ENCODE data around the gene ADNP.

Gene ADNP

GRCh38 chr20:50874758-50875665 is 56.2 kb downstream of the ADNP start:
- no peak overlapping the region for H3K18ac ChIP-seq (ENCODE audit: low read length)
- no peak overlapping the region for H4K12ac ChIP-seq (ENCODE audit: low read depth, low read length)
- H3K14ac ChIP-seq (ENCODE audit: low read length): no peak overlapping the region
- no peak overlapping the region for H2BK5ac ChIP-seq (ENCODE audit: low read depth, low read length, poor library complexity)
- H2AFZ ChIP-seq (ENCODE audit: insufficient read depth, low read length, poor library complexity): no peak overlapping the region
- H3K36me3 ChIP-seq (ENCODE audit: control insufficient read depth in 1 of 2, insufficient read depth in 2 of 2, low read length in 2 of 2): no peaks in the 10 kb centered on the region
- H3K23ac ChIP-seq (ENCODE audit: low read length): no peak overlapping the region
- no peak overlapping the region for H4K91ac ChIP-seq (ENCODE audit: low read depth, low read length)
- no peaks in the 10 kb centered on the region for H3K27me3 ChIP-seq (ENCODE audit: insufficient read depth, low read length)
- H3K9me3 ChIP-seq (ENCODE audit: insufficient read depth, low read depth, low read length): peaks cover 2% of the 10 kb centered on the region
- no peak overlapping the region for H2BK12ac ChIP-seq (ENCODE audit: low read length)
- H2BK120ac ChIP-seq (ENCODE audit: insufficient read depth, low read length, poor library complexity): no peak overlapping the region
- no peak overlapping the region for H2AK5ac ChIP-seq (ENCODE audit: low read length)
- peaks cover 21 to 32% of the 10 kb centered on the region in 2 experiments for H3K4me1 ChIP-seq (ENCODE audit: control insufficient read depth in 1 of 2, insufficient read depth in 2 of 2, low read length in 2 of 2)
- H3K4me2 ChIP-seq (ENCODE audit: low read length): no peak overlapping the region
- peaks cover 2% of the 10 kb centered on the region for H3K79me2 ChIP-seq (ENCODE audit: control insufficient read depth, insufficient read depth, low read length, poor library complexity)
- peaks cover 16% of the 10 kb centered on the region for H3K79me1 ChIP-seq (ENCODE audit: low read length)
- H3K4me3 ChIP-seq (ENCODE audit: low read depth, low read length): no peak overlapping the region
- no peak overlapping the region for H4K8ac ChIP-seq (ENCODE audit: low read depth, low read length)
- no peak for DNase-seq
- no peak overlapping the region for H3K9ac ChIP-seq (ENCODE audit: low read length)
- no CpG with 5 or more reads among the region's 28 CpGs for WGBS (ENCODE audit: extremely low coverage, insufficient coverage, insufficient read length)
- no peak overlapping the region for H3K4ac ChIP-seq (ENCODE audit: low read depth, low read length)
- no peak overlapping the region for H3K27ac ChIP-seq (ENCODE audit: low read depth, low read length)

- Histone ChIP-seq H3K27ac (ENCODE audit: low read depth, low read length) (no peak overlapping the region), H3K4me1 (ENCODE audit: control insufficient read depth in 1 of 2, insufficient read depth in 2 of 2, low read length in 2 of 2) (peaks cover 22 to 34% of the 10 kb centered on the region in 2 experiments), H4K12ac (ENCODE audit: low read depth, low read length) (no peak overlapping the region), H3K18ac (ENCODE audit: low read length) (no peak overlapping the region), H3K4me2 (ENCODE audit: low read length) (no peak overlapping the region), H2BK5ac (ENCODE audit: low read depth, low read length, poor library complexity) (no peak overlapping the region), H3K14ac (ENCODE audit: low read length) (no peak overlapping the region), H3K9ac (ENCODE audit: low read length) (no peak overlapping the region), H4K8ac (ENCODE audit: low read depth, low read length) (no peak overlapping the region), H2AFZ (ENCODE audit: insufficient read depth, low read length, poor library complexity) (no peak overlapping the region), H3K79me1 (ENCODE audit: low read length) (peaks cover 16% of the 10 kb centered on the region), H3K23ac (ENCODE audit: low read length) (no peak overlapping the region), H3K27me3 (ENCODE audit: insufficient read depth, low read length) (no peaks in the 10 kb centered on the region), H3K4me3 (ENCODE audit: low read depth, low read length) (no peak overlapping the region), H3K79me2 (ENCODE audit: control insufficient read depth, insufficient read depth, low read length, poor library complexity) (peaks cover 4% of the 10 kb centered on the region), H4K91ac (ENCODE audit: low read depth, low read length) (peak overlapping the region; percentile 5), H3K9me3 (ENCODE audit: insufficient read depth, low read depth, low read length) (peaks cover 2% of the 10 kb centered on the region), H2BK12ac (ENCODE audit: low read length) (no peak overlapping the region), H3K4ac (ENCODE audit: low read depth, low read length) (no peak overlapping the region), H2AK5ac (ENCODE audit: low read length) (no peak overlapping the region), H3K36me3 (ENCODE audit: control insufficient read depth in 1 of 2, insufficient read depth in 2 of 2, low read length in 2 of 2) (no peaks in the 10 kb centered on the region), H2BK120ac (ENCODE audit: insufficient read depth, low read length, poor library complexity) (no peak overlapping the region)
- DNase-seq: no peak
- WGBS (ENCODE audit: extremely low coverage, insufficient coverage, insufficient read length): no CpG with 5 or more reads among the region's 10 CpGs
These were observed 57.0 kb downstream of the ADNP start for GRCh38 chr20:50874111-50874757.

DNA sequence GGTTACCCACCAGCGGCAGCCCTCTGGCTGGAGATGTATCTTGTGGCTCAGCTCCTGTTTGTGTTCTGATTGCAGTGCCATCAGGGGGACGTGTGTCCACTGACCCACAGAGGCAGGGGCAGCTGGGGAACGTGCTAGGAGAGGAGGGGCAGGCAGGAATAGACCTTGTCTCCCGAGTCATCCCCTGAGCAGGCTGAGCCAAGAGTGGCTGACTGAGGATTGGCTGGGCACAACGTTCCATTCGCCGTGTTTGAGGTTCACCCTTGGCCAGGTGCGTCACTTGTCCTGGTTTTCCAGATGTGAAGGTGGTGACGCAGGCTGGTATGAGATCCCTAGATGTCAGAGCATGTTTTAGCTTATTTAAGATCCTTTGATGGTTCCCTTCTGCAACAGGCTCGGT is 57.7 kb downstream of the ADNP start:
- Histone ChIP-seq H3K9ac (ENCODE audit: low read length) (no peak overlapping the region), H3K14ac (ENCODE audit: low read length) (no peak overlapping the region), H2BK120ac (ENCODE audit: insufficient read depth, low read length, poor library complexity) (no peak overlapping the region), H3K27me3 (ENCODE audit: insufficient read depth, low read length) (no peaks in the 10 kb centered on the region), H3K36me3 (ENCODE audit: control insufficient read depth in 1 of 2, insufficient read depth in 2 of 2, low read length in 2 of 2) (no peaks in the 10 kb centered on the region), H4K91ac (ENCODE audit: low read depth, low read length) (peak overlapping the region; percentile 5), H2BK5ac (ENCODE audit: low read depth, low read length, poor library complexity) (no peak overlapping the region), H3K23ac (ENCODE audit: low read length) (no peak overlapping the region), H3K79me1 (ENCODE audit: low read length) (peaks cover 16% of the 10 kb centered on the region), H3K4me1 (ENCODE audit: control insufficient read depth in 1 of 2, insufficient read depth in 2 of 2, low read length in 2 of 2) (peaks cover 22 to 35% of the 10 kb centered on the region in 2 experiments), H3K27ac (ENCODE audit: low read depth, low read length) (no peak overlapping the region), H3K4me3 (ENCODE audit: low read depth, low read length) (no peak overlapping the region), H3K9me3 (ENCODE audit: insufficient read depth, low read depth, low read length) (peaks cover 2% of the 10 kb centered on the region), H2AFZ (ENCODE audit: insufficient read depth, low read length, poor library complexity) (no peak overlapping the region), H2AK5ac (ENCODE audit: low read length) (no peak overlapping the region), H3K4me2 (ENCODE audit: low read length) (no peak overlapping the region), H3K79me2 (ENCODE audit: control insufficient read depth, insufficient read depth, low read length, poor library complexity) (peaks cover 4% of the 10 kb centered on the region), H4K12ac (ENCODE audit: low read depth, low read length) (no peak overlapping the region), H4K8ac (ENCODE audit: low read depth, low read length) (no peak overlapping the region), H3K4ac (ENCODE audit: low read depth, low read length) (no peak overlapping the region), H2BK12ac (ENCODE audit: low read length) (peak overlapping the region; percentile 1), H3K18ac (ENCODE audit: low read length) (peak overlapping the region; percentile 6)
- no CpG with 5 or more reads among the region's 10 CpGs for WGBS (ENCODE audit: extremely low coverage, insufficient coverage, insufficient read length)
- no peak for DNase-seq

GRCh38 chr20:50872560-50873425 is 58.4 kb downstream of the ADNP start:
- H3K23ac ChIP-seq (ENCODE audit: low read length): no peak overlapping the region
- no peak overlapping the region for H4K8ac ChIP-seq (ENCODE audit: low read depth, low read length)
- H2BK12ac ChIP-seq (ENCODE audit: low read length): peak overlapping the region; percentile 32
- no peak overlapping the region for H2BK5ac ChIP-seq (ENCODE audit: low read depth, low read length, poor library complexity)
- no peak overlapping the region for H3K9ac ChIP-seq (ENCODE audit: low read length)
- no peak overlapping the region for H3K4me2 ChIP-seq (ENCODE audit: low read length)
- no peak overlapping the region for H3K18ac ChIP-seq (ENCODE audit: low read length)
- H2AK5ac ChIP-seq (ENCODE audit: low read length): peak overlapping the region; percentile 49
- peaks cover 4% of the 10 kb centered on the region for H3K79me2 ChIP-seq (ENCODE audit: control insufficient read depth, insufficient read depth, low read length, poor library complexity)
- no peaks in the 10 kb centered on the region for H3K27me3 ChIP-seq (ENCODE audit: insufficient read depth, low read length)
- peaks cover 16% of the 10 kb centered on the region for H3K79me1 ChIP-seq (ENCODE audit: low read length)
- WGBS (ENCODE audit: extremely low coverage, insufficient coverage, insufficient read length): no CpG with 5 or more reads among the region's 16 CpGs
- H3K4me1 ChIP-seq (ENCODE audit: control insufficient read depth in 1 of 2, insufficient read depth in 2 of 2, low read length in 2 of 2): peaks cover 22 to 38% of the 10 kb centered on the region in 2 experiments
- no peak overlapping the region for H3K27ac ChIP-seq (ENCODE audit: low read depth, low read length)
- no peaks in the 10 kb centered on the region for H3K36me3 ChIP-seq (ENCODE audit: control insufficient read depth in 1 of 2, insufficient read depth in 2 of 2, low read length in 2 of 2)
- peak overlapping the region; percentile 48 for H4K91ac ChIP-seq (ENCODE audit: low read depth, low read length)
- H4K12ac ChIP-seq (ENCODE audit: low read depth, low read length): no peak overlapping the region
- H2AFZ ChIP-seq (ENCODE audit: insufficient read depth, low read length, poor library complexity): no peak overlapping the region
- DNase-seq: no peak
- no peak overlapping the region for H3K4ac ChIP-seq (ENCODE audit: low read depth, low read length)
- no peak overlapping the region for H3K4me3 ChIP-seq (ENCODE audit: low read depth, low read length)
- H3K9me3 ChIP-seq (ENCODE audit: insufficient read depth, low read depth, low read length): peaks cover 2% of the 10 kb centered on the region
- peak overlapping the region; percentile 27 for H2BK120ac ChIP-seq (ENCODE audit: insufficient read depth, low read length, poor library complexity)
- no peak overlapping the region for H3K14ac ChIP-seq (ENCODE audit: low read length)

Data from trophoblast cell (in vitro differentiated cells and primary cell).